OCI-LY1 (cell line): ENCODE data around the gene CDH13.

Experiments
- EZH2 ChIP-seq: fragments of 200-600 bp; sonication (generic), shearing (Covaris generic); IDR thresholded peaks from 2 replicates; pipeline ENCODE4 v1.8.0; 2017; ENCODE audit warnings: borderline replicate concordance, mixed run types, mild to moderate bottlenecking, antibody characterized with exemption, low read length, moderate library complexity, mixed read lengths
- TF ChIP-seq, protein P1 (sequence below): fragments of 200-600 bp; sonication (generic), shearing (Covaris generic); IDR thresholded peaks from 2 replicates; pipeline ENCODE4 v1.5.1; 2017; ENCODE audit warnings: mild to moderate bottlenecking, antibody characterized with exemption, low read length, moderate library complexity, mixed read lengths

DNA sequence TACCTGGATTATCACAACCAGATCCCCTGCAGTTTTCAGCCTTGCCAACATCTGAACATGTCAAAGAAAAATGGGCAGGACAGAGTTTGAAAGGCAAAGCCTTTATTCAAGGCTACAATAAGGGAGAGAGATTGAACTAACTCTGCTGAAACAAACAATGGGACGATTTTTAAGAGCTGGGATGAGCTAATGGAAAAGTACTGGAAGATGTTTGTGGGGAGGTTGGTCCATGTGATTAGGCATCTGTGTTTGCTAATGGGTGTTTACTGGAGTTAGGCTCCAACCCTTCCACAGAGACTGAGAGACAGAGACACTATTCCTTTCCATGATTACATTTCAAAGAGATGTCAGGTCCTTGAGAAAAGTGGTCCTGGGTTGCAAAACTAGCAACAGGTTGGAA, 1146.0 kb downstream of the CDH13 start:
- TF ChIP-seq, protein P1, sequence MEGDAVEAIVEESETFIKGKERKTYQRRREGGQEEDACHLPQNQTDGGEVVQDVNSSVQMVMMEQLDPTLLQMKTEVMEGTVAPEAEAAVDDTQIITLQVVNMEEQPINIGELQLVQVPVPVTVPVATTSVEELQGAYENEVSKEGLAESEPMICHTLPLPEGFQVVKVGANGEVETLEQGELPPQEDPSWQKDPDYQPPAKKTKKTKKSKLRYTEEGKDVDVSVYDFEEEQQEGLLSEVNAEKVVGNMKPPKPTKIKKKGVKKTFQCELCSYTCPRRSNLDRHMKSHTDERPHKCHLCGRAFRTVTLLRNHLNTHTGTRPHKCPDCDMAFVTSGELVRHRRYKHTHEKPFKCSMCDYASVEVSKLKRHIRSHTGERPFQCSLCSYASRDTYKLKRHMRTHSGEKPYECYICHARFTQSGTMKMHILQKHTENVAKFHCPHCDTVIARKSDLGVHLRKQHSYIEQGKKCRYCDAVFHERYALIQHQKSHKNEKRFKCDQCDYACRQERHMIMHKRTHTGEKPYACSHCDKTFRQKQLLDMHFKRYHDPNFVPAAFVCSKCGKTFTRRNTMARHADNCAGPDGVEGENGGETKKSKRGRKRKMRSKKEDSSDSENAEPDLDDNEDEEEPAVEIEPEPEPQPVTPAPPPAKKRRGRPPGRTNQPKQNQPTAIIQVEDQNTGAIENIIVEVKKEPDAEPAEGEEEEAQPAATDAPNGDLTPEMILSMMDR: no peak
- TF ChIP-seq EZH2: no peak
